Central memory CD8-positive, alpha-beta T cell (primary cell): ENCODE measurements around the gene PRKAA2.

Experiments used
- ATAC-seq: fragments of 150-1000 bp; cut with Tn5 transposase; replicated peaks from 2 replicates; pipeline ENCODE4 v1.10.0; 2022; ENCODE audit warnings: mild to moderate bottlenecking, moderate FRiP score, moderate number of reproducible peaks; ENCODE audit not compliant: poor library complexity, severe bottlenecking; ENCODE audit errors: extremely low read depth
- DNase-seq, 2 donors: peaks; one replicate each; pipeline ENCODE4 v3.0.0; 2021; ENCODE audit warnings: low spot score in 2 of 2
- H3K27ac Mint-ChIP-seq: one replicate; pipeline ENCODE4 v1.8.0; 2022; ENCODE audit warnings: low read depth, mild to moderate bottlenecking, moderate library complexity, mixed read lengths
- H3K27me3 Mint-ChIP-seq: one replicate; pipeline ENCODE4 v1.8.0; 2022; ENCODE audit warnings: mixed read lengths
- H3K36me3 Mint-ChIP-seq: one replicate; pipeline ENCODE4 v1.8.0; 2022; ENCODE audit warnings: mild to moderate bottlenecking, moderate library complexity, mixed read lengths; ENCODE audit not compliant: insufficient read depth
- H3K4me1 Mint-ChIP-seq: one replicate; pipeline ENCODE4 v1.8.0; 2022; ENCODE audit warnings: mixed read lengths
- H3K4me3 Mint-ChIP-seq: one replicate; pipeline ENCODE4 v1.8.0; 2022; ENCODE audit warnings: mild to moderate bottlenecking, moderate library complexity, mixed read lengths
- H3K9me3 Mint-ChIP-seq: one replicate; pipeline ENCODE4 v1.8.0; 2022; ENCODE audit warnings: mixed read lengths

PRKAA2 gene

DNA sequence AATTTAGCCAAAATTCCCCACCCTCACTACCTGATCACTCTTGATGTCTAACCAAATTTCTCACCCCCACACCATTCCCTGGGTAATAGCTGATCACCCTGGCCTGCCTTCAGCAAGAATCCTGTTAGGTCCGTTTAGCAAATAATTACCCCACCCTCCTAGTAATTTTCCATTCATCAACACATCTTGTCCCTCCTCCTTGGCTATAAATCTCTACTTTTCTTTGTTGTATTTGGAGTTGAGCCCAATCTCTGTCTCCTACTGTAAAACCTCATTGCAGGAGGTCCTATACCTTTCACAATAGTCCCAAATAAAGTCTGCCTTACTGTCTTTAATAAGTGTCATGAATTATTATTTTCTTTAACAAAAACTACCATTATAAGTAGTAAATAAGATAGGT is 6.9 kb upstream of the PRKAA2 start:
- DNase-seq (no peak), ATAC-seq (no peak)
- Mint-ChIP-seq H3K4me1 (no peaks in the 10 kb centered on the region), H3K9me3 (no peaks in the 10 kb centered on the region), H3K27ac (no peak overlapping the region), H3K27me3 (no peaks in the 10 kb centered on the region), H3K4me3 (no peak overlapping the region), H3K36me3 (no peaks in the 10 kb centered on the region)

DNA sequence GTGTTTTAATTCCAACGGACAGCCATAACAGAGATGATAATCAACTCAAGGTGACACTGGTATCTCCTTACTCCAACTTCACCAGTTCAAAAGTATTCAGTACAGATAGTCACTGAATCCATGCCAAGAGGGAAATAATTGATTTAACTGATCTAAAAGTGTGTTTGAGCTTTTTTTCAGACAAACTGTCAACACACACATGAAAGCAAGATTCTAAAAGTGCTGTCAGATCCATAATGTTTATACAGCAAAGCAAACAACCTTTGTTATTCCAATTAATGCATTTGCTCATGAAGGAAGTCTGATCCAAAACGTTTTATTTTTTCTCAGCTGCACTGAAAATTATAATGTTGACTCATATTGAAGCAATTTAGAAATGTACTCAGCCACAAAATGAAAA is 5.9 kb upstream of the PRKAA2 start:
- ATAC-seq (no peak), DNase-seq (no peak)
- no peak overlapping the region for H3K27ac Mint-ChIP-seq
- no peaks in the 10 kb centered on the region for H3K4me1 Mint-ChIP-seq
- H3K27me3 Mint-ChIP-seq = peaks cover 5% of the 10 kb centered on the region
- H3K9me3 Mint-ChIP-seq = no peaks in the 10 kb centered on the region
- H3K4me3 Mint-ChIP-seq = no peak overlapping the region
- H3K36me3 Mint-ChIP-seq = no peaks in the 10 kb centered on the region

DNA sequence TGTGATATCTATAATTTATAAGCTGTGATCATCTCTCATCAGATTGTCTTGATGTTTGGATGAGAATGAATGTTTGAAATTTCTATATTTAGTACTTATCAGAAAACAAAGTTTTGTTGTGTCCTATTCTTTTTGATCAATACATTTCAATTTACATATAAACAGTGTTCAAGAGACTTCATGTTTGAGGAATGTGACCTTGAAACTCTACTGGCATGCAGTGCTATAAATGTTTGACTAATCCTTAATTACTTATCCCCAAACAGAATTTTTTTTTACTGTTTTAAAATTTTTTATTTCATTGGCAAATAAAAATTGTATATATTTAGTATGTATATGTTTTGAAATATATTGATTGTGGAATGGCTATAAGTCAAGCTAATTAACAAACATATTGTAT is 1.5 kb upstream of the PRKAA2 start:
- no peak overlapping the region for H3K4me3 Mint-ChIP-seq
- no peaks in the 10 kb centered on the region for H3K36me3 Mint-ChIP-seq
- no peaks in the 10 kb centered on the region for H3K4me1 Mint-ChIP-seq
- no peak overlapping the region for H3K27ac Mint-ChIP-seq
- H3K9me3 Mint-ChIP-seq = no peaks in the 10 kb centered on the region
- DNase-seq (no peak), ATAC-seq (no peak)
- H3K27me3 Mint-ChIP-seq = peaks cover 44% of the 10 kb centered on the region

DNA sequence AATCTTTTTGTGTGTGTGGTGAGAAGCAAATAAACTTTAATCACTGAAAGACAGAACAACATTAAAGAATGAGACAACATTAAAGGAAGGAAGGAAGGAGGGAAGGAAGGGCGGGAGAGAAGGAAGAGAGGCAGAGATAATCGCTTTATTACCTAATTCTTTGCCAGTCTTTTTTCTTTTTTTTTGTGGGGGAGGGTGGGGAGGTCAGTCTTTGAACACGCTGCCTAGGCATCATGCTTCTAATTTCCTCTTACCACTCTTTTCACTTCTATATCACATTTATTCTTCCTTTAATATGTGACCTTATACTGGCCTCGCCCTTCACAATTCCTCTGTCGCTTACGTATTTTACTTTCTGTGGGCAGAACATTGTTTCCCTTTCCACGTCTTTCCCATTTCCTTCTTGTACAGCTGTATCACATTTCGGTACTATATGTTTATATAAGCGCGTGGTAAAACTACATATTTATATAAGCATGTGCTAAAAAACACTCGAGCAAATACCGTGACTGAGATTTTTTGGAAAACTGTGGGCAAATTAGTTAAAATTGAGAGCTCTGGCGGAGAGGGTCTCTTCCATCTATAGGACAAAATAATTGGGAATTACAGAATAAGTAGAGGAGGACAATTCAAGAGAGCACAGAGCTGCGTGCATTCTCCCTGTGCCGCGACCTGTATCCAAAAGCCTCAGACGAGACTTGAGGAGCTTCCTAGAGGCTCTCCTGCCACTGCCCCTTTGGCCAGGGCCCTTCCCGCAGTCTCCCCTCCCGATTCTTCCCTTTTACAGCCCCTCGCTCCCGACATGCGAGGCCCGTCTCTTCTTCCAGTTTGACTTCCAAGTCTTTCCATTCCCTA is 823 bp upstream of the PRKAA2 start:
- Mint-ChIP-seq H3K4me1 (no peaks in the 10 kb centered on the region), H3K4me3 (no peak overlapping the region), H3K27ac (no peak overlapping the region), H3K27me3 (peaks cover 48% of the 10 kb centered on the region), H3K36me3 (no peaks in the 10 kb centered on the region), H3K9me3 (no peaks in the 10 kb centered on the region)
- DNase-seq (no peak), ATAC-seq (no peak)

DNA sequence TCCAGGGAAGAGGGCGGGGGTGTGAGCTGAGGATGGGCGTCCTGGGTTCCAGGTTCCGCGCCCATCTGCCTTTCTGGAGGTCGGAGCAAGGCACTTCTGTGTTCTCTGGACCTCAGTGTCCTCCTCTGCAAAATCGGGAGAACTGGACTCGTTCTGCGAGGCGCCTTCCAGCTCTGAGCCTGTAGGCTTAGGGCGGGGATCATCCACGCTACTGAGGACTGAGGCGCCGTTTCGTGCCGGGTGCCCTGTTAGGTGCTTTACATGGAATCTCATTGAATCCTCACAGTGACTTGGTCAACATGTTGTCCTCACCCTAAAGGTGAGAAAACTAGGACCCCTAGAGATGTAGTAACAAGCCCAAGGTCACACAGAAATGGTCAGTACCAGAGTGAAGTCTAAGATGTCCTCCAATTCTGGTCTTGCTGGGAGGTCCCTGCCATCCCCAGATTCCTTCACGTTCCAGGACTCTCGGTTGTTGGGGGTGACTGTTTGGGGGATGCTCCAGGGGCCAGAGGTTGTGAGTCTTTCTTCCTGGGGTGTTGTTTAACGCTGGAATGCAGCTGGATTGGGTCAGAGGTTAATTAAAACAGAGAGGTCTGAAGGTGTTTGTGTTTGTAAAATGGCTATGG is 677 bp downstream of the PRKAA2 start:
- peak overlapping the region; percentile 41 for H3K4me3 Mint-ChIP-seq

DNA sequence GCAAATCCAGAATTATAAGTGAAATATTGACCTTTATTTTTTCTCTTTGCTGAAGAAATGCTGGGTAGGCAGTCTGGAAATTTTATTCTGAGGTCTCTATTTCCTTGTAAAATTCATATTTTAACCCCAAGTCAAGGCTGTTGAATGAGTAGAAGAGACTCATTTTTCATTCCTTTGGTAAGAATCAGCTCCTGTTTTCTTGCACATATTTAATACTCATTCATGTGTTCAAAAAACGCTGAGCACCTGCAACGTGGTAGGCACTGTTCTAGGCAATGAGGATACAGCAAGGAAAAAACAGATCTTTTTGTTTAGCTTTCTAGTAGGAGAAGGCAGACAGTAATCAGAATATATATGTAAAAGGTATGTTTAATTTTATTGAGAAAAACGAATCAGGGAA is 1.5 kb downstream of the PRKAA2 start:
- Mint-ChIP-seq H3K4me1 (no peaks in the 10 kb centered on the region), H3K9me3 (no peaks in the 10 kb centered on the region), H3K27me3 (peaks cover 48% of the 10 kb centered on the region), H3K27ac (no peak overlapping the region), H3K4me3 (no peak overlapping the region), H3K36me3 (no peaks in the 10 kb centered on the region)
- ATAC-seq (no peak), DNase-seq (no peak)

More for the DNA sequence above, 677 bp downstream of the PRKAA2 start:
- no peaks in the 10 kb centered on the region for H3K4me1 Mint-ChIP-seq
- no peak for ATAC-seq
- H3K27me3 Mint-ChIP-seq = peaks cover 48% of the 10 kb centered on the region
- no peak for DNase-seq
- no peaks in the 10 kb centered on the region for H3K36me3 Mint-ChIP-seq
- H3K9me3 Mint-ChIP-seq = no peaks in the 10 kb centered on the region
- no peak overlapping the region for H3K27ac Mint-ChIP-seq

DNA sequence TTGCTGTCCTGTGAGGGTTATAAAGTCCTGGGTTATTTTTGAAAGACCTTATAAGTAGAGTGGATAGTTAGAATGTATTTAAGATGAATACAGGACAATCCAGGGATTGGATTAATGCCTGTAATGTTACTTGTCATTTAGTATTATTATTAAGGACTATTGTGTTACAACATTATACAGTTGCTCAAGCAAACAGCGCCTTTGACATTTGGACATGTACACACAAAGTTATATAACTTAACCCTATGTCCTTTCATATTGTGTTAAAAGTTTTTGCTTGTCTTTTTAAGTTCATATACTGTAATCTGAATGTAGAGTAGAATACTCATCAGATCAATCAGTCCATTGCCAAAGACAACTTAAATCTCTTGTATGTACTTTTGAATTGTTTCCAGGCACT is 2.0 kb downstream of the PRKAA2 start:
- Mint-ChIP-seq H3K9me3 (no peaks in the 10 kb centered on the region), H3K36me3 (no peaks in the 10 kb centered on the region), H3K27me3 (peaks cover 48% of the 10 kb centered on the region), H3K4me1 (no peaks in the 10 kb centered on the region), H3K27ac (no peak overlapping the region), H3K4me3 (no peak overlapping the region)
- DNase-seq (no peak), ATAC-seq (no peak)

DNA sequence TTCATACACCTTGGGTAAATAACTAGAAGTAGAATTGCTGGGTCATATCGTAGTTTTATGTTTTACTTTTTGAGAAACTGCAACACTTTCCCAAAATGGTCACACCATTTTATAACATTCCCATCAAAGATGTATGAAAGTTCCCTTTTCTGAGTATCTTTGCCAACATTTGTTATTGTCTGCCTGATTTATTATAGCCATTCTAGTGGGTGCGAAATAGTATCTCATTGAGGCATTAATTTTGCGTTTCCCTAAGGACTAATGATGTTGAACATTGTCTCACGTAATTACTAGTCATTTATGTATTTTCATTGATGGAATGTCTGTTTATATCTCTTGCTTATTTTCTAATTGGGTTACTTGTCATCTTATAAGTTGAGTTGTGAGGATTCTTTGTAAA is 3.4 kb downstream of the PRKAA2 start:
- no peak overlapping the region for H3K4me3 Mint-ChIP-seq
- no peaks in the 10 kb centered on the region for H3K9me3 Mint-ChIP-seq
- no peaks in the 10 kb centered on the region for H3K4me1 Mint-ChIP-seq
- no peak for DNase-seq
- ATAC-seq = no peak
- H3K27ac Mint-ChIP-seq = no peak overlapping the region
- H3K27me3 Mint-ChIP-seq = peaks cover 48% of the 10 kb centered on the region
- H3K36me3 Mint-ChIP-seq = no peaks in the 10 kb centered on the region

DNA sequence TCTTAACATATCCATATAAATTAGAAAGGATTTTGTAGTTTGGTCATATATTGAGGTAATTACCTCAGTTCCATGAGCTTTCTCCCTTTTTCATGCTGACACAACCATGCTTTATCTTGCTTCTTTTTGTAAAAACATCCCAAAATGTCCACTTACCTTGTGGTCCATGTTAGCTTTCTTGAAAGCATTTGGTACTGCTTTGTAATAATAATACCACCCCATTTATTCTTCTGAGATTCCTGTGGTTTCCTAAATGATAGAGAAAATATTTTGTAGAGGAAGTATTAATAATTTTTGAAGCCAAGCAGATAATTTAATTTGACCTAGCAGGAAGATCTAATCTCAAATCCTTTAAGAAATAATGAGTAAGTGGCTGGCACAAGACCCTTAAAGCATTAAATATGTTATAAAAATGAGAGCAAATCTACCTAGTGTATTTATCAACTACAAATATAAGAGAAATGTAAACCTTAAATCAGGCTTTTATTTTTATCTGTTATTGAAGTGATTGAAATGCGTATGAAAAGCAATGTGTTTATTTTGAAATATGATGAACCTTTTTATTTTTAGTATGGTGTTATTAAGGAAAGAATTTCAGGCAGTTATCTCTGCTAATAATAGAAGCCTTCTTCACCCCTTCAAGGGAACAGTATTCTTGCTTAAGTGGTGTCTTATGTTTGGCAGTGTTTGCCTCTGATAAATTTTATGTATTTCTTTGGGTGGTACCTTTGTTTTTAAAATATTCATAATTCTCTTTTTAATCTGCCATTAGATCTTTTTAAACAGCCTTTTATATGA is 9.2 kb downstream of the PRKAA2 start:
- ATAC-seq = no peak
- Mint-ChIP-seq H3K4me1 (no peaks in the 10 kb centered on the region), H3K9me3 (peaks cover 6% of the 10 kb centered on the region), H3K4me3 (no peak overlapping the region), H3K27me3 (no peaks in the 10 kb centered on the region), H3K27ac (no peak overlapping the region), H3K36me3 (no peaks in the 10 kb centered on the region)
- DNase-seq = no peak

DNA sequence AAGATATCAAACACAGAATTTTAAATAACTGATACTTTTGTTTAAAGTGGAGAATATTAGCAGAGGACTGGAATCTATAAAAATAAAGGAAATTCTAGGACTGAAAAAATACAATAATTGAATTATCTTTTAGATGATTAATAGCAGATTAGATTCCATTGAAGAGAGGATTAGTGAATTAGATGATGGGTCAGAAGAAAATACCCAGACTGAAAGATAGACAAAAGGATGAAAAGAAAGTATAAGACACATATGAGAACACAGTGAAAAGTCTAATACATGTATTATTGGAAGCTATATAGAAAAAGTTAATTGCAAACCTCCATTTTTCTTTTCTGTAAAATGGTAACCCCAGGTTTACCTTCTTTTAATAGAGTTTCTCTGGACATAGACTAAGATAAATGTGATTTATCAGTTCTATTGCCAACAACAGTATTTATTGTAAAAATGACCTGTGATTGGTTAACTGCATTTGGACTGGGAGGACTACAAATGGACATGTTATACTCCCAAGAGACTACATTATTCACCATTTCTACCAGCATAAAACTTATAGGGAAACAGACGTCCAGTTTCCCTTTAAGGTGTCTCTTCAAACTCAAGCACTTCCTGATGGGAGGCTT is 11.0 kb downstream of the PRKAA2 start:
- Mint-ChIP-seq H3K36me3 (no peaks in the 10 kb centered on the region), H3K4me3 (no peak overlapping the region), H3K4me1 (no peaks in the 10 kb centered on the region), H3K9me3 (peaks cover 6% of the 10 kb centered on the region), H3K27me3 (no peaks in the 10 kb centered on the region), H3K27ac (no peak overlapping the region)
- DNase-seq = no peak
- no peak for ATAC-seq

DNA sequence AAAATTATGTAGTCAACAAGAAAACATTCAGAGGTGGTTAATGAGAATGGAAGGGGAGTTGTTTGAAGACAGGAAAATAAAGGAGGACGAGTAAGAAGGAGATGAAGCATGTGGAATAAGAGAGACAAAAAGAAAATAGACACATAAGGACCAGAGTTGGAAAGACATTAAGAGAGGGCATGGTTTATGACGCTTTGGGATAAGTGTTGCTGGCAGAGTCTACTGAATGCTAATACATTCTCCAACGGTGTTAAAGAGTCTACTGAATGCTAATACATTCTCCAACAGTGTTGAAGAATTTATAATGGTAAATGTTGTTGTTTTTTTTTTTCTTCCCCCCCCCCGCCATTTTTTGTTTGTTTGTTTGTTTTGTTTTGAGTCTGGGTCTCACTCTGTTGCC is 13.1 kb downstream of the PRKAA2 start:
- Mint-ChIP-seq H3K27me3 (no peaks in the 10 kb centered on the region), H3K4me1 (no peaks in the 10 kb centered on the region), H3K9me3 (peaks cover 6% of the 10 kb centered on the region), H3K4me3 (no peak overlapping the region), H3K36me3 (no peaks in the 10 kb centered on the region), H3K27ac (no peak overlapping the region)
- DNase-seq = no peak
- no peak for ATAC-seq

DNA sequence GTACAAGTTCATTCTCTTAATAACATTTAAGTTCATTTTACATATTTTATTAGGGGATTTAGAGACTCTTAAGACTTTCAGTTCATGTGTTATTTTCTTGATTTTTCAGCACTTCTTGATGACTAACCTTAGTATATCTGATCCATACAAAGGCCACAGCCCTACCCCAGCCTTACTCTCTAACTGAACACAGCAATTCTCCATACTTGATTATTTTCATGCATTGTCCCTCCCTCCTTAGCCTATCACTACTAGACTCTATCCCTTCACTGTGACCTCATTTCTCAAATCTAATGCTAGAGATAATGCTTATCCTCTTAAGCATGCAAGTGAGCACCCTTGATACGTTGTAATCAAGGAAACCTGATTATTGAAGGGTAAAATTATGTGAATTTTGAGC is 15.2 kb downstream of the PRKAA2 start:
- H3K9me3 Mint-ChIP-seq = peaks cover 6% of the 10 kb centered on the region
- no peak for DNase-seq
- H3K4me3 Mint-ChIP-seq = no peak overlapping the region
- H3K27ac Mint-ChIP-seq = no peak overlapping the region
- no peaks in the 10 kb centered on the region for H3K36me3 Mint-ChIP-seq
- ATAC-seq = no peak
- no peaks in the 10 kb centered on the region for H3K4me1 Mint-ChIP-seq
- peaks cover under 1% of the 10 kb centered on the region for H3K27me3 Mint-ChIP-seq
